Vagina (tissue), 2 donors: ENCODE measurements around the gene NIFK.

ENCODE experiments used
- POLR2A ChIP-seq, 2 donors: fragments of 450-650 bp; IDR thresholded peaks; one replicate each; pipeline ENCODE4 v1.6.1; 2017; ENCODE audit warnings: antibody characterized with exemption in 2 of 2, mild to moderate bottlenecking in 2 of 2, moderate library complexity in 2 of 2
- TF ChIP-seq, protein P1 (sequence below), 3 experiments: fragments of 450-650 bp in 2 of 3; fragments of 200-600 bp in 1 of 3; sonication (generic) in 1 of 3; IDR thresholded peaks; one replicate each; pipeline ENCODE4 v1.5.1; 2017 to 2019; ENCODE audit warnings: antibody characterized with exemption in 3 of 3, mild to moderate bottlenecking in 2 of 3, moderate library complexity in 2 of 3

DNA sequence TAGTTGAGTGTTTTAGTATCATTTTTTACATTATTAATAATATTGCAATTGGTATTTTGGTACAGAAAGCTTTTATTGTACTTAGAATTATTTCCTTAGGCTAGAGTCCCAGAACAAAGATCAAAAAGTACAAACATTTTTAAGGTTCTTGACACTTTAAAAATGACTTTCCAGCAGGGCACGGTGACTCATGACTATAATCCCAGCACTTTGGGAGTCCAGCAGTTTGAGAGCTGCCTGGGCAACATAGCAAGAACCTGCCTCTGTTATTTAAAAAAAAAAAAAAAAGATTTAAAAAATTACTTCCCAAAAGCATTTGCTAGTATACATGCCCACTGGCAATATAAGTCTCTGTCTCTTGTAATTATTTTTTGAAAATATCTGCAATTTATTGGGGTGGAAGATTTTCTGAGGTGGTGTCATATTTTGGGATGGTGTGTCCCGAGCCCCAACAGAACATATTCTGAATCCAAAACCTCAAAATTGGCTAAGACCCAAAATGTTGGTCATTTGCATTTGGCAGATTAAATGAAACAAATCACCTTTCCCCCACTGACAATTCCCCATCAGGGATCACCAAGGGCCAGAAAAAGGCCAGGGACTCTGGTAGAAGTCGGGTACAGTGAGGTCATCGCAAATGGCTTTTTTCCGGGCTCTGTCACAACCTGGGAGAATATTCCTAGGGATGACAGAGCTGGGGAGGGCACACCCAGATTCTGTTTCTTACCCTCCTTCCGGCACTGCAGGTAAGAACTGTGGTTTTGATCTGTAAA, 42.1 kb downstream of the NIFK start:
- TF ChIP-seq, protein P1, sequence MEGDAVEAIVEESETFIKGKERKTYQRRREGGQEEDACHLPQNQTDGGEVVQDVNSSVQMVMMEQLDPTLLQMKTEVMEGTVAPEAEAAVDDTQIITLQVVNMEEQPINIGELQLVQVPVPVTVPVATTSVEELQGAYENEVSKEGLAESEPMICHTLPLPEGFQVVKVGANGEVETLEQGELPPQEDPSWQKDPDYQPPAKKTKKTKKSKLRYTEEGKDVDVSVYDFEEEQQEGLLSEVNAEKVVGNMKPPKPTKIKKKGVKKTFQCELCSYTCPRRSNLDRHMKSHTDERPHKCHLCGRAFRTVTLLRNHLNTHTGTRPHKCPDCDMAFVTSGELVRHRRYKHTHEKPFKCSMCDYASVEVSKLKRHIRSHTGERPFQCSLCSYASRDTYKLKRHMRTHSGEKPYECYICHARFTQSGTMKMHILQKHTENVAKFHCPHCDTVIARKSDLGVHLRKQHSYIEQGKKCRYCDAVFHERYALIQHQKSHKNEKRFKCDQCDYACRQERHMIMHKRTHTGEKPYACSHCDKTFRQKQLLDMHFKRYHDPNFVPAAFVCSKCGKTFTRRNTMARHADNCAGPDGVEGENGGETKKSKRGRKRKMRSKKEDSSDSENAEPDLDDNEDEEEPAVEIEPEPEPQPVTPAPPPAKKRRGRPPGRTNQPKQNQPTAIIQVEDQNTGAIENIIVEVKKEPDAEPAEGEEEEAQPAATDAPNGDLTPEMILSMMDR (IDR thresholded peaks at IDR 0.05) = no peak
- no peak for TF ChIP-seq POLR2A (IDR thresholded peaks at IDR 0.05)
